ENCODE results near the gene DNAH3. TPM values are rescaled to one million over a fixed set of nuclear protein-coding genes. Genes with fewer than 3 reads are reported as not detected.

Gene DNAH3
- total RNA-seq, 4 donors from 2014 or later: 0.66 TPM; not detected in 3

GRCh38 chr16:21158208-21159110 is 7.8 kb upstream of the DNAH3 start, which contains the start of gene LDAF1:
TSS of gene LDAF1 (plus strand) at chr16:21158674. CDS start at chr16:21161183, 2,509 bp downstream.
- TF ChIP-seq CTCF (IDR thresholded peaks at IDR 0.05; ENCODE audit: low read depth): no peak

GRCh38 chr16:21157632-21158031 is 7.0 kb upstream of the DNAH3 start:
- TF ChIP-seq CTCF (IDR thresholded peaks at IDR 0.05; ENCODE audit: low read depth): no peak

- TF ChIP-seq CTCF (IDR thresholded peaks at IDR 0.05; ENCODE audit: low read depth): no peak
These were observed 6.3 kb upstream of the DNAH3 start for GRCh38 chr16:21156767-21157467.

- no peak for TF ChIP-seq CTCF (IDR thresholded peaks at IDR 0.05; ENCODE audit: low read depth)
These were observed 4.9 kb downstream of the DNAH3 start for GRCh38 chr16:21145738-21146137.

GRCh38 chr16:21134053-21134452 is 16.6 kb downstream of the DNAH3 start:
- TF ChIP-seq CTCF (IDR thresholded peaks at IDR 0.05; ENCODE audit: low read depth): no peak

- no peak for TF ChIP-seq CTCF (IDR thresholded peaks at IDR 0.05; ENCODE audit: low read depth)
These were observed 19.8 kb downstream of the DNAH3 start for GRCh38 chr16:21130811-21131210.

- no peak for TF ChIP-seq CTCF (IDR thresholded peaks at IDR 0.05; ENCODE audit: low read depth)
These were observed 21.7 kb downstream of the DNAH3 start for GRCh38 chr16:21128991-21129390.
